ENCODE data around the gene RNF144B. TPM values are rescaled to one million over a fixed set of nuclear protein-coding genes. Genes with fewer than 3 reads are reported as not detected.

Gene RNF144B
- total and polyA plus RNA-seq, 10 of the 15 experiments (the other 5 are each of a cell fraction or from before 2014, with no cell fraction given), result 0.03 to 0.18 (median 0.14) TPM

- CTCF ChIA-PET, result interaction anchor here (1.6 kb wide), 2 partner anchors 12 to 18 kb away, joined by 6 to 9 read pairs; no protein-coding TSS in a partner anchor
- Histone ChIP-seq H4K20me1 (ENCODE audit: control insufficient read depth, insufficient read depth) (no peaks in the 10 kb centered on the region), H3K27me3 (replicated peaks in 1 of 2; ENCODE audit: control insufficient read depth in 2 of 2, insufficient read depth in 2 of 2, low read length in 1 of 2) (no peaks in the 10 kb centered on the region; a peak in 1 of 4 replicates), H3K4me1 (ENCODE audit: control insufficient read depth, insufficient read depth, low read length) (peaks cover 8% of the 10 kb centered on the region; the same call in 1 of the 2 replicates), H3K9me3 (replicated peaks; ENCODE audit: control insufficient read depth, insufficient read depth, low read length) (no peaks in the 10 kb centered on the region; the same call in 2 of the 3 replicates), H3K36me3 (ENCODE audit: control insufficient read depth in 2 of 2, insufficient read depth in 2 of 2, low read length in 1 of 2) (no peaks in the 10 kb centered on the region), H3K79me2 (ENCODE audit: control insufficient read depth, insufficient read depth, low read length) (no peaks in the 10 kb centered on the region), H3K27ac (ENCODE audit: control insufficient read depth, insufficient read depth) (no peak overlapping the region), H3K4me2 (ENCODE audit: control insufficient read depth, insufficient read depth) (no peak overlapping the region), H2AFZ (ENCODE audit: control insufficient read depth, low read depth, low read length) (no peak overlapping the region), H3K9ac (ENCODE audit: control insufficient read depth, insufficient read depth, low read length) (no peak overlapping the region), H3K4me3 (no peak overlapping the region)
- RAD21 ChIA-PET (ENCODE audit: unreplicated experiment), result no interaction called here
- DNase-seq (ENCODE audit: low read depth, low spot score), result no peak
- WGBS (ENCODE audit: insufficient coverage, insufficient replicate concordance, low lambda C conversion rate, missing lambda C conversion rate), result 45% methylated on average over 3 of the region's 3 CpGs
- in situ Hi-C loops (cut with MboI), result no loop called here
- no peak for FAIRE-seq
- intact Hi-C loops (cut with micrococcal nuclease; ENCODE audit: unreplicated experiment), result no loop called here
- SMC1A ChIA-PET (ENCODE audit: uncharacterized antibody, unreplicated experiment), result interaction anchor here (1.0 to 1.2 kb wide), 2 partner anchors 15 to 221 kb away, joined by 3 read pairs; no protein-coding TSS in a partner anchor
- ATAC-seq, result no peak
- POLR2A ChIA-PET, result no interaction called here
- BruUV-seq (replicated peaks), result no TSS peak
- no peak for TF ChIP-seq BCL11A (IDR thresholded peaks at IDR 0.05; ENCODE audit: low read depth, low read length)
- no peak for TF ChIP-seq CREB1 (IDR thresholded peaks at IDR 0.05; ENCODE audit: low read depth)
- no peak for TF ChIP-seq CUX1 (IDR thresholded peaks at IDR 0.05; ENCODE audit: insufficient replicate concordance, low read depth, low read length)
- TF ChIP-seq ZNF687 (IDR thresholded peaks at IDR 0.05), result no peak
- no peak for TF ChIP-seq ELK1 (IDR thresholded peaks at IDR 0.05; ENCODE audit: low read depth, low read length)
- no peak for TF ChIP-seq SMC3 (IDR thresholded peaks at IDR 0.05; ENCODE audit: borderline replicate concordance, low read length)
- no peak for TF ChIP-seq POLR2A (IDR thresholded peaks at IDR 0.05; ENCODE audit: low read depth, low read length)
- TF ChIP-seq PKNOX1 (IDR thresholded peaks at IDR 0.05), result no peak
- TF ChIP-seq ZBTB33 (IDR thresholded peaks at IDR 0.05), result no peak
- TF ChIP-seq NFYA (IDR thresholded peaks at IDR 0.05; ENCODE audit: borderline replicate concordance, low read depth, low read length), result no peak
These were observed 44.9 kb upstream of the RNF144B start for GRCh38 chr6:18342223-18342622.
